Activated CD8-positive, alpha-beta memory T cell treated with anti-CD3 and anti-CD28 coated beads, Interleukin-2, amount 50 U/mL, for 48 hours (primary cell): ENCODE data around the gene MYO7A.
"Not testable (repeated sequence)": the region's sequence is repeated elsewhere in the genome, so short reads cannot be mapped to it uniquely, and the experiment has no call there.

Source experiments
- DNase-seq: peaks from one replicate; pipeline ENCODE4 v3.0.0-alpha.2; 2020

Gene MYO7A

GRCh38 chr11:77093056-77093891 is 34.8 kb upstream of the MYO7A start:
- no peak for DNase-seq

GRCh38 chr11:77093987-77094840 is 33.8 kb upstream of the MYO7A start:
- no peak for DNase-seq

GRCh38 chr11:77094841-77095365 is 33.1 kb upstream of the MYO7A start:
- no peak for DNase-seq

- no peak for DNase-seq
Measured at GRCh38 chr11:77095551-77096490, 32.2 kb upstream of the MYO7A start.

- DNase-seq, result no peak
Measured at GRCh38 chr11:77096591-77097019, 31.4 kb upstream of the MYO7A start.

GRCh38 chr11:77097180-77097579 is 30.9 kb upstream of the MYO7A start:
- not testable (repeated sequence) for DNase-seq

GRCh38 chr11:77100166-77101042 is 27.6 kb upstream of the MYO7A start:
- DNase-seq, result no peak

- DNase-seq, result no peak
Measured at GRCh38 chr11:77101043-77101537, 27.0 kb upstream of the MYO7A start.

GRCh38 chr11:77102246-77103210 is 25.5 kb upstream of the MYO7A start, which contains the start of gene OMP:
Gene OMP, plus strand, starts transcription at chr11:77102840. Its CDS starts 0 bp downstream, at chr11:77102840.
- DNase-seq, result no peak

- no peak for DNase-seq
Measured at GRCh38 chr11:77103319-77103718, 24.7 kb upstream of the MYO7A start.

GRCh38 chr11:77104727-77105126 is 23.3 kb upstream of the MYO7A start:
- no peak for DNase-seq

GRCh38 chr11:77106321-77106720 is 21.7 kb upstream of the MYO7A start:
- DNase-seq, result no peak

GRCh38 chr11:77106759-77107158 is 21.3 kb upstream of the MYO7A start:
- no peak for DNase-seq

GRCh38 chr11:77107950-77108349 is 20.1 kb upstream of the MYO7A start:
- no peak for DNase-seq

GRCh38 chr11:77108436-77108835 is 19.6 kb upstream of the MYO7A start:
- no peak for DNase-seq

GRCh38 chr11:77109236-77110019 is 18.6 kb upstream of the MYO7A start:
- no peak for DNase-seq

GRCh38 chr11:77110836-77111235 is 17.2 kb upstream of the MYO7A start:
- no peak for DNase-seq

GRCh38 chr11:77111277-77111676 is 16.8 kb upstream of the MYO7A start:
- no peak for DNase-seq

- DNase-seq, result no peak
Measured at GRCh38 chr11:77111946-77112345, 16.1 kb upstream of the MYO7A start.
